ENCODE data around the gene MEGF8. TPM values are rescaled to one million over a fixed set of nuclear protein-coding genes. Genes with fewer than 3 reads are reported as not detected.

The MEGF8 gene
- total and polyA plus RNA-seq, 9 of the 15 experiments (the other 6 are each of a cell fraction or from before 2014, with no cell fraction given) = 0.28 to 13.1 (median 3.0) TPM

DNA sequence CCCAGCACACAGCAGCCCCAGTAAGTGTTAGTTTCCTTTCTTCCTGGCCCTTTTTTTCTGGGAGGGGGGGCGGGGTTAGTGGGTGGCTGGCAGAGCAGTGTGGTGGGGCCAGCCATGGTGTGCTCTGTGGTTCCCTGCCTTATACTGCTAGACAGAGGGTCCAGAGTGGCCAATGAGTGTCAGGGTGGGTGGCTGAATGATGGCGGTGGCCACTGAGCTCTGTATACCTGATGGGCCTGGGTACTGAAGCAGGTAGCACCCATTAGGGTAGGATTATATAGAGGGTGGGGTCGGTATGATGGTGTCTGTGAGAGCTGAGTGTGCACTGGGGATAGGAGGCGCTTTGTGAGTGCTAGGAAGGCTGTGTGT lies 42.6 kb upstream of the MEGF8 start:
- intact Hi-C loops (cut with micrococcal nuclease) (no loop called here), in situ Hi-C loops (cut with MboI) (no loop called here)
- no peak for ATAC-seq
- FAIRE-seq = no peak
- 9% methylated on average over 4 of the region's 4 CpGs for WGBS (ENCODE audit: insufficient coverage, low coverage, missing lambda C conversion rate)
- POLR2A ChIA-PET = interaction anchor here (0.8 to 2.1 kb wide), 5 partner anchors 9 to 145 kb away, joined by 3 to 10 read pairs (median 5); partner anchors contain the start of gene CIC
- Histone ChIP-seq H3K79me2 (ENCODE audit: control insufficient read depth, insufficient read depth, low read length) (peaks cover 71% of the 10 kb centered on the region), H3K27ac (ENCODE audit: extremely low read depth, low read depth, low read length) (peak overlapping the region; percentile 79), H4K20me1 (replicated peaks; ENCODE audit: control insufficient read depth, insufficient read depth, low read length) (0 out of 2 replicates have a peak, but pooled peaks cover 8% of the 10 kb centered on the region), H3K4me1 (replicated peaks in 1 of 2; ENCODE audit: control insufficient read depth in 2 of 2, insufficient read depth in 2 of 2, low read length in 2 of 2) (peaks cover 49 to 87% of the 10 kb centered on the region in 2 experiments), H3K9me3 (replicated peaks; ENCODE audit: control insufficient read depth, insufficient read depth, low read depth, low read length) (no peaks in the 10 kb centered on the region), H3K36me3 (ENCODE audit: control insufficient read depth, insufficient read depth, low read length) (peaks cover 13% of the 10 kb centered on the region; the same call in 2 of the 3 replicates), H3K9ac (ENCODE audit: insufficient read depth in 1 of 2, low read depth in 2 of 2, low read length in 2 of 2) (peak overlapping the region; percentile 53 to 93; a peak in 3 of 4 replicates), H3K9me1 (ENCODE audit: control insufficient read depth, insufficient read depth, low read length) (no peaks in the 10 kb centered on the region), H3K4me3 (peak overlapping the region; percentile 48; the same call in 1 of the 2 replicates), H3K4me2 (ENCODE audit: insufficient read depth, low read length) (peak overlapping the region; percentile 97), H3K27me3 (ENCODE audit: control insufficient read depth in 2 of 2, insufficient read depth in 2 of 2, low read length in 2 of 2) (no peaks in the 10 kb centered on the region; a peak in 1 of 5 replicates), H2AFZ (ENCODE audit: low read depth, low read length) (peak overlapping the region; percentile 64; the same call in 1 of the 2 replicates)
- no TSS peak for BruUV-seq (replicated peaks)
- CTCF ChIA-PET (ENCODE audit: low intra/inter-chr PET ratio) = no interaction called here
- TF ChIP-seq, protein P1, sequence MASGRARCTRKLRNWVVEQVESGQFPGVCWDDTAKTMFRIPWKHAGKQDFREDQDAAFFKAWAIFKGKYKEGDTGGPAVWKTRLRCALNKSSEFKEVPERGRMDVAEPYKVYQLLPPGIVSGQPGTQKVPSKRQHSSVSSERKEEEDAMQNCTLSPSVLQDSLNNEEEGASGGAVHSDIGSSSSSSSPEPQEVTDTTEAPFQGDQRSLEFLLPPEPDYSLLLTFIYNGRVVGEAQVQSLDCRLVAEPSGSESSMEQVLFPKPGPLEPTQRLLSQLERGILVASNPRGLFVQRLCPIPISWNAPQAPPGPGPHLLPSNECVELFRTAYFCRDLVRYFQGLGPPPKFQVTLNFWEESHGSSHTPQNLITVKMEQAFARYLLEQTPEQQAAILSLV (tag; IDR thresholded peaks at IDR 0.05) = no peak
- no peak for TF ChIP-seq TBL1XR1 (IDR thresholded peaks at IDR 0.05; ENCODE audit: low read length in 2 of 2)
- TF ChIP-seq ZNF224 (CRISPR knock-in tag; IDR thresholded peaks at IDR 0.05) = no peak
- no peak for TF ChIP-seq ZKSCAN8 (CRISPR knock-in tag; IDR thresholded peaks at IDR 0.05)
- no peak for TF ChIP-seq GABPB1 (CRISPR knock-in tag; IDR thresholded peaks at IDR 0.05)
- TF ChIP-seq, protein P2, sequence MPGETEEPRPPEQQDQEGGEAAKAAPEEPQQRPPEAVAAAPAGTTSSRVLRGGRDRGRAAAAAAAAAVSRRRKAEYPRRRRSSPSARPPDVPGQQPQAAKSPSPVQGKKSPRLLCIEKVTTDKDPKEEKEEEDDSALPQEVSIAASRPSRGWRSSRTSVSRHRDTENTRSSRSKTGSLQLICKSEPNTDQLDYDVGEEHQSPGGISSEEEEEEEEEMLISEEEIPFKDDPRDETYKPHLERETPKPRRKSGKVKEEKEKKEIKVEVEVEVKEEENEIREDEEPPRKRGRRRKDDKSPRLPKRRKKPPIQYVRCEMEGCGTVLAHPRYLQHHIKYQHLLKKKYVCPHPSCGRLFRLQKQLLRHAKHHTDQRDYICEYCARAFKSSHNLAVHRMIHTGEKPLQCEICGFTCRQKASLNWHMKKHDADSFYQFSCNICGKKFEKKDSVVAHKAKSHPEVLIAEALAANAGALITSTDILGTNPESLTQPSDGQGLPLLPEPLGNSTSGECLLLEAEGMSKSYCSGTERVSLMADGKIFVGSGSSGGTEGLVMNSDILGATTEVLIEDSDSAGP (CRISPR knock-in tag; IDR thresholded peaks at IDR 0.05) = no peak
- TF ChIP-seq ZBED1 (IDR thresholded peaks at IDR 0.05) = no peak
- no peak for TF ChIP-seq ZNF3 (CRISPR knock-in tag; IDR thresholded peaks at IDR 0.05)
- no peak for TF ChIP-seq ZNF436 (CRISPR knock-in tag; IDR thresholded peaks at IDR 0.05)
- TF ChIP-seq, protein P3, sequence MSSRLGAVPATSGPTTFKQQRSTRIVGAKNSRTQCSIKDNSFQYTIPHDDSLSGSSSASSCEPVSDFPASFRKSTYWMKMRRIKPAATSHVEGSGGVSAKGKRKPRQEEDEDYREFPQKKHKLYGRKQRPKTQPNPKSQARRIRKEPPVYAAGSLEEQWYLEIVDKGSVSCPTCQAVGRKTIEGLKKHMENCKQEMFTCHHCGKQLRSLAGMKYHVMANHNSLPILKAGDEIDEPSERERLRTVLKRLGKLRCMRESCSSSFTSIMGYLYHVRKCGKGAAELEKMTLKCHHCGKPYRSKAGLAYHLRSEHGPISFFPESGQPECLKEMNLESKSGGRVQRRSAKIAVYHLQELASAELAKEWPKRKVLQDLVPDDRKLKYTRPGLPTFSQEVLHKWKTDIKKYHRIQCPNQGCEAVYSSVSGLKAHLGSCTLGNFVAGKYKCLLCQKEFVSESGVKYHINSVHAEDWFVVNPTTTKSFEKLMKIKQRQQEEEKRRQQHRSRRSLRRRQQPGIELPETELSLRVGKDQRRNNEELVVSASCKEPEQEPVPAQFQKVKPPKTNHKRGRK (tag; IDR thresholded peaks at IDR 0.05) = no peak
- TF ChIP-seq, protein P4, sequence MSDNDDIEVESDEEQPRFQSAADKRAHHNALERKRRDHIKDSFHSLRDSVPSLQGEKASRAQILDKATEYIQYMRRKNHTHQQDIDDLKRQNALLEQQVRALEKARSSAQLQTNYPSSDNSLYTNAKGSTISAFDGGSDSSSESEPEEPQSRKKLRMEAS (CRISPR knock-in tag; IDR thresholded peaks at IDR 0.05) = no peak
- TF ChIP-seq CHD2 (IDR thresholded peaks at IDR 0.05; ENCODE audit: low read depth, low read length) = no peak
- DNase-seq (ENCODE audit: extremely low read depth in 1 of 4, low spot score in 3 of 4) = peak in 1 of 4 experiments; percentile 32

Measured in K562 (cell line).